Left cardiac atrium (tissue), 4 donors: ENCODE results near the gene COX10. TPM values are rescaled to one million over a fixed set of nuclear protein-coding genes. Genes with fewer than 3 reads are reported as not detected.

Experiments used
- ATAC-seq, 2 donors: fragments of 200-7000 bp; cut with Tn5 transposase; one replicate each; pipeline ENCODE4 v1.9.1; 2020; ENCODE audit warnings: mild to moderate bottlenecking in 2 of 2, moderate library complexity in 2 of 2
- DNase-seq: peaks from one replicate; pipeline ENCODE4 v3.0.0-alpha.2; 2020
- intact Hi-C, 2 donors: fragments of 100-400 bp; cut with DNase I; formaldehyde crosslinking; loops; one replicate each; pipeline versions ENCODE4 v1.14.1 to v1.15.1; 2022 to 2023
- total RNA-seq, 2 donors: library from RNA; stranded (reverse); fragmentation: NEBNext Ultra II Directional; extraction: Animal tissue kit (Norgen Biotek cat#: 25700); gene quantifications; one replicate each; pipeline ENCODE4 v1.2.1, GENCODE V29; 2021
- donor health status: DM: no; HTN: yes; CAD: no.
- donor health status: DM: no; HTN: yes; CAD: no; lungs with severe emphysema.
- donor health status: DM: yes; HTN: yes; CAD: no.
- donor health status: Dilated cardiomyopathy.

The COX10 gene
- total RNA-seq, 2 donors from 2014 or later: 24.2 to 29.7 TPM

GRCh38 chr17:14113137-14113536 lies 43.8 kb downstream of the COX10 start:
- intact Hi-C loops: no loop called here
- DNase-seq (no peak), ATAC-seq (no peak)

- no peak for DNase-seq
- intact Hi-C loops: no loop called here
- ATAC-seq: no peak
Measured at GRCh38 chr17:14116263-14117024, 47.1 kb downstream of the COX10 start.

- ATAC-seq: no peak
- intact Hi-C loops: no loop called here
- no peak for DNase-seq
Measured at GRCh38 chr17:14118951-14119350, 49.6 kb downstream of the COX10 start.

- intact Hi-C loops: no loop called here
- DNase-seq (no peak), ATAC-seq (no peak)
Measured at GRCh38 chr17:14119546-14119945, 50.2 kb downstream of the COX10 start.

GRCh38 chr17:14121952-14122351 lies 52.6 kb downstream of the COX10 start:
- ATAC-seq (no peak), DNase-seq (no peak)
- intact Hi-C loops: no loop called here

- intact Hi-C loops: no loop called here
- DNase-seq (no peak), ATAC-seq (peak in 1 of 2 donors; percentile 34)
Measured at GRCh38 chr17:14123619-14124278, 54.4 kb downstream of the COX10 start.

- intact Hi-C loops: no loop called here
Measured at GRCh38 chr17:14124854-14125253, 55.5 kb downstream of the COX10 start.

GRCh38 chr17:14125518-14126137 lies 56.3 kb downstream of the COX10 start:
- ATAC-seq (no peak), DNase-seq (no peak)
- intact Hi-C loops: no loop called here

More at GRCh38 chr17:14124854-14125253, 55.5 kb downstream of the COX10 start:
- no peak for DNase-seq
- no peak for ATAC-seq

GRCh38 chr17:14133104-14133503 lies 63.8 kb downstream of the COX10 start:
- intact Hi-C loops: no loop called here
- DNase-seq (no peak), ATAC-seq (no peak)

GRCh38 chr17:14134456-14134855 lies 65.2 kb downstream of the COX10 start:
- DNase-seq (no peak), ATAC-seq (no peak)

GRCh38 chr17:14135906-14136590 lies 66.7 kb downstream of the COX10 start:
- DNase-seq (no peak), ATAC-seq (no peak)
- intact Hi-C loops: no loop called here

More at GRCh38 chr17:14134456-14134855, 65.2 kb downstream of the COX10 start:
- intact Hi-C loops: no loop called here

GRCh38 chr17:14138649-14139048 lies 69.3 kb downstream of the COX10 start:
- intact Hi-C loops: no loop called here
- ATAC-seq (no peak), DNase-seq (no peak)

- ATAC-seq: no peak
Measured at GRCh38 chr17:14143688-14144087, 74.4 kb downstream of the COX10 start.

GRCh38 chr17:14144508-14144907 lies 75.2 kb downstream of the COX10 start:
- intact Hi-C loops: no loop called here
- DNase-seq (no peak), ATAC-seq (no peak)

More at GRCh38 chr17:14143688-14144087, 74.4 kb downstream of the COX10 start:
- no peak for DNase-seq
- intact Hi-C loops: no loop called here

GRCh38 chr17:14149751-14150150 lies 80.4 kb downstream of the COX10 start:
- DNase-seq (no peak), ATAC-seq (no peak)
- intact Hi-C loops: no loop called here

GRCh38 chr17:14150619-14151018 lies 81.3 kb downstream of the COX10 start:
- DNase-seq (no peak), ATAC-seq (no peak)
- intact Hi-C loops: no loop called here

GRCh38 chr17:14152721-14153120 lies 83.4 kb downstream of the COX10 start:
- peak; percentile 22 for DNase-seq
- intact Hi-C loops: no loop called here
- peak; percentile 70 to 75 for ATAC-seq

- DNase-seq (no peak), ATAC-seq (no peak)
Measured at GRCh38 chr17:14153374-14153773, 84.1 kb downstream of the COX10 start.

GRCh38 chr17:14156689-14157088 lies 87.4 kb downstream of the COX10 start:
- intact Hi-C loops: no loop called here
- DNase-seq (no peak), ATAC-seq (no peak)

More at GRCh38 chr17:14153374-14153773, 84.1 kb downstream of the COX10 start:
- intact Hi-C loops: no loop called here

GRCh38 chr17:14157822-14158221 lies 88.5 kb downstream of the COX10 start:
- intact Hi-C loops: no loop called here
- ATAC-seq (no peak), DNase-seq (no peak)
